ENCODE data around the gene MFSD2B.
"Not testable (repeated sequence)": the region's sequence is repeated elsewhere in the genome, so short reads cannot be mapped to it uniquely, and the experiment has no call there.

Gene MFSD2B

DNA sequence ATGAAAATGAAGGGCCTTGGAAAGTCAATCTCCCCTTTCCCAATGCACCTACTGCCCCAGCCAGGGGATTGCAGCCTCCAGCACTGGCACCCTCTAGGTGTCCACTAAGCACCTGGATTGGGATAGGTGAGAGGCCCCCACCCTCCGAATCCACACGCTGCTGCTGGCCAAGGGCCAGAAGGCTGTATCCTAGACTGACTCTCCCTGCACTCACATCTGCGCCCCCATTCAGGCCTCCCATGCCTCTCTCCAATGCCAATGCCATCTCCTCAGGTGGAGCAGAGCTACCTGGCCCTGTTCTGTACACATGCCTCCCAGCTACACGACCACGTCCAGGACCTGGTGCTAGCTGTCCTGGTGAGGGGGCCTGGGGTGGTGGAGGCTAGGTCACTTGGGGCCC is 9.8 kb downstream of the MFSD2B start:
- DNase-seq, result no peak

DNA sequence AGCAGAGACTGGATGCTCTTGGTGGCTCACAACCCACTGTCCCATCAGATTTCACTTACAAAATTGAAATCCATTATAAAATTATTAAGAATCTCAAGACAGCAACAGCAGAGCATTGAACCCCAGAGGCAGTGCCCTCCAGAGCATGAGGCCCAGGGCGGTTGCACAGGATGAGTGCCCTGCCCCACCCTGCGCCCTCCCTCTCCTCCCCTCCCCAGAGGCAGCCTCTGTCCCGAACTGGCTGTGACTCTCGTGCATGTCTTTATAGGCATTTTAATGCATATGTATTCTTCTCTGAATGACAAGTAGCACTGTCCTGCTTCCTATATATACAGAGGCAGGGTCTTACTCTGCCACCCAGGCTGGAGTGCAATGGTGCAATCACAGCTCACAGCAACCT is 10.4 kb downstream of the MFSD2B start:
- DNase-seq, result no peak

DNA sequence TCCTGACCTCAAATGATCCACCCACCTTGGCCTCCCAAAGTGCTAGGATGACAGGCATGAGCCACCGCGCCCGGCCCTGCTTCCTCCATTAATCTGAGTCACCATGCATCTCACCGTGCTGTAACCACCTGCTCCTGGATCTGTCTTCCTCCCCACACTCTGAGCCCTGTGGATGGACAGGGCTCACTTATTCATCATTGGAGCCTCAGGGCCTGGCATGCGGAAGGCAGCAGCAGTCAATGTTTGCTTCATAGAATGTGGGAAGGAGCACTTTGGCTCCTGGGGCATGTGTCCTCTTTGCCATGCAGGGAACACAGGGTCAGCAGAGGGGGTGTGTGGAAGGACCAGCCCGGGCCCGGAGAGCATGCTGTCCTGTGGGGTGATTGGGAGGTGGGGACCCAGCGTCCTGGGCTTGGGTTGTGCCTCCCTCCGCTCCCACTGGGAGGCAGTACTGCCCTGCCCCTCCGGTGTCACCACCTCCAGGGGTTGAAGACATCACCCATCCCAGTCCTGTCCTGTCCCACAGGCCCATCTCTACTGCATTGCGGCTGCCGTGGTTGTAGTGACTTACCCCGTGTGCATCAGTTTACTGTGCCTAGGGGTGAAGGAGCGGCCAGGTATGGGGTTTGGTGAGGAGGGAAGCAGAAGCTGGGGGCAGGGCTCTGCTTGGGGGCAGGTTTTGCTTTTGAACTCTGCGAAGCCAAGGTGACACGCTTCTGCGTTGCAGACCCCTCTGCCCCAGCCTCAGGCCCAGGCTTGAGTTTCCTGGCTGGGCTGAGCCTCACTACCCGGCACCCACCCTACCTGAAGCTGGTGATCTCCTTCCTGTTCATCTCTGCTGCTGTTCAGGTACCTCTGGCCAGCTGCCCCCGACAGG is 11.5 kb downstream of the MFSD2B start:
- DNase-seq, result no peak

GRCh38 chr2:24022324-24022974 is 12.6 kb downstream of the MFSD2B start:
- DNase-seq, result no peak

- DNase-seq, result no peak
These were observed 13.2 kb downstream of the MFSD2B start for GRCh38 chr2:24022975-24023575.

DNA sequence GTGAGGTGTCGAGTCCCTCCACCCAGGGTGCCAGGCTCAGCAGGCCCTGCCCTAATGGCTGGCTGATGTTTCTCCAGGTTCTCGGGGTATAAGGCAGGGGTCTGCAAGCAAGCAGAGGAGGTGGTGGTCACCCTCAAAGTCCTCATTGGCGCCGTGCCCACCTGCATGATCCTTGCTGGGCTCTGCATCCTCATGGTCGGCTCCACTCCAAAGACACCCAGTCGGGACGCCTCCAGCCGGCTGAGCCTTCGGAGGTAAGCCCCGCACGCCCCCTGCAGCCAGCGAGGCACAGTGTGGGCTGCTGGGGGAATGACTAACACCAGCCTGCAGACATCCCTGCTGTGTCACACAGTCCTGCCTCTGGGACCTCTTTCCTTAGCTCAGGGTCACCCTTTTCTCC is 14.1 kb downstream of the MFSD2B start:
- DNase-seq, result no peak

- DNase-seq, result no peak
These were observed 15.2 kb downstream of the MFSD2B start for GRCh38 chr2:24024996-24025663.

DNA sequence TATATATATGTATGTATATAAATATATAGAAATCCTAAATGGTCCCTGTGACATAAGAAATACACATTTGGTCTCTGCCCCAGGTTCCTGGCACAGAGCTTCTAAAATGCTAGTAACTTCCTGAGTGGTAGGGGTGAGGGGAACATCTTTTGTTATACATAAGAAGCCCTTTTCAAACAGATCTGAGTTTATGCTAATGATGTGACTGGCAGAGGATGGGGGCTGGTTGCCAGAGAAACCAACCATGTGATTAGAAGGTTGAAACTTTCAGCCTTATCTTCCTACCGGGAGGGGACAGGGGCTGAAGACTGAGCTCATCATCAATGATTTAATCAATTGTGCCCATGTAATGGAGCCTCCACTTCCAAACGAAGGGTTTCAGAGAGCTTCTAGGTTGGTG is 16.3 kb downstream of the MFSD2B start:
- no peak for DNase-seq

- DNase-seq, result no peak
These were observed 29.1 kb downstream of the MFSD2B start for GRCh38 chr2:24038786-24039499.

- no peak for DNase-seq
These were observed 30.6 kb downstream of the MFSD2B start for GRCh38 chr2:24040511-24040910.

GRCh38 chr2:24043133-24043532 is 33.2 kb downstream of the MFSD2B start:
- DNase-seq, result not testable (repeated sequence)

GRCh38 chr2:24045511-24046508 is 35.9 kb downstream of the MFSD2B start:
- no peak for DNase-seq

DNA sequence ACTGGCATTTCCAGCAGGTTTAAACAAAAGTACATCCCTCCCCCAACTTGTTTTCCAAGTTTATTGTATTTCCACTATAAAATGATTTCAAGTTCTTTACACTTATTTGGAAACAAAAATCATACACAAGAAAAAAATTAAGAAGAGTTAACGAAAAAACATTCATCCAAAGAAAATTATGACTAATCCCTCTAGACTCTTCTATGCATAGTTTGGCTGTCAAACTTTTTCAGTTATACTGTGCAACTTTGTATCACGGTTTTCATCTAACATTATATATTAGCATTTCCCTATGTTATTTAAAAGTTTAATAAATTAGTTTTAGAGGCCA is 36.7 kb downstream of the MFSD2B start:
- DNase-seq, result no peak

- peak; percentile 96 for DNase-seq
These were observed 37.2 kb downstream of the MFSD2B start, which contains the start of gene WDCP for GRCh38 chr2:24046930-24047702. WDCP (minus strand) TSS chr2:24047391; CDS start chr2:24039494, 7,897 bp downstream.

GRCh38 chr2:24047703-24048033 is 37.8 kb downstream of the MFSD2B start:
- DNase-seq, result no peak

GRCh38 chr2:24048769-24049484 is 39.0 kb downstream of the MFSD2B start:
- no peak for DNase-seq

DNA sequence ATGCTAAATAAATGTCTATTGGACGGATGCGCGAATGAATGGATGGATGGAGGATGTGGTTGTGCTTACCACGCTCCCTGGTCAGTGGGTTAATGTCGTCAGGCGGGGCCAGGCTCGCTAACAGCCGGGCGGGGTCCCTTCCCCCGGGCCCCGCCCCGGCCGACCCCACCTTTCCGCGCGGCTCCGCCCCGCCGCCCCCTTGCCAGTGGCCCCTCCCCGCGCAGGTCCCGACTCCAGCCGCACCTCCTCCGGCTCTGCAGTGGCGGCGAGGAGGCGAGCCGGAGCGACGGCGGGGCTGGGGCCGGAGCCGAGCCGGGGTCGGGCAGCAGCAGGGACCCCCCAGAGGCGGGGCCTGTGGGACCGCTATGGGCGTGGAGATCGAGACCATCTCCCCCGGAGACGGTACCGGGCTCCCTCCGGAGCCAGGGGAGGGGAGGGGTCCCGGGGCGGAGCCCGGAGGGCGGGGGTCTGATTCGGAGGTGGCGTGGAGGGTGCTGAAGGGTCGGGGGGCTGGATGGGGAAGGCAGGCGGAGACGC is 39.7 kb downstream of the MFSD2B start, which contains the start of gene FKBP1B:
Gene FKBP1B (plus strand): TSS at position 257 of the 537 bp plus-strand sequence. CDS start 109 bp downstream, at position 366.
- peak; percentile 75 for DNase-seq

- no peak for DNase-seq
These were observed 40.4 kb downstream of the MFSD2B start for GRCh38 chr2:24050041-24050979.
